ENCODE data around the gene MAD2L1BP.

MAD2L1BP gene

DNA sequence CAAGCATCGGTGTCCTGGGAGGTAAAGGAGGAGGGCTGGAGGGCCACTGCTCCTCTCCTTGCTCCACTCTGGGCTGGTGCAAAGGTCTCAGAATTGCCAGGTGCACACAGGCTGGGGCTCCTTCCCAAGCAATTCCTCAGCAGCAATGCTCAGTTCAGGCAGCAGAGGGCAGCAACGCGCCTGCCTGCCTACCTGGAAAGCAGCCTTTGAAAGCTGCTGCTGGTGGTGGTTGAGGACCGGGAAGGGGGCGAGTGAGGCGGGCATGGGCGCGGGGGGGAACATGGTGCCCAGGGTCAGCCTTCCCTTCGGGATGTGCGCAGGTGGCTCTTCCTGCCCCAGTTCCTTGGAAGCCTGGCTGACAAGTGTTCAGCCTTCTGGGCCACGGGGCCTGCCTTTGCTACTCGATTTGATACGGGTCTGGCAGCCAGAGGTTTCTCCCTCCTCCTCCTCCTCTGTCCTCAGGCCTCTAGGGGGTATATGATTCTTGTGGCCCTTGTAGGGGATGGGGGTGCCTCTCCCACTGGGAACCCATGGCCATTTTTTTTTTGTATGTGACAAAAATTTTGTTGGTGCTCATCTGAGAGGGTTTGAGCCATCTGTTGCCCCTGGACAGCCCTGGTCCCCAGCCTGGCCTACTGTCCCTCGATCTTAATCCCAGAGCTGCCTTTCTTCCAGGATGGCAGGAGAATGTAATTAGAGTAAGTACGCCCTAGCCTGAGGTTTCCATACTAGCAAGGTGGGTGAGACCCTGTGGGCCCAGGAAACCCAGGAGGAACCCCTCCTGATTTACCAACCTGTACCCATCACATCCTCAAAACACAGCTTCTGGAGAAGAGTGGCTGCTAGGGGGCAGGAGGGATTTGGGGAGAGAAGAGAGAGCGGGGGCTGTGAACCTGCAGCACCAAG, 31.9 kb downstream of the MAD2L1BP start:
- H3K27ac ChIP-seq (ENCODE audit: low read depth, low read length), result peak overlapping the region; percentile 36
- no peak overlapping the region for H3K9ac ChIP-seq (ENCODE audit: low read depth, low read length)
- no peaks in the 10 kb centered on the region for H3K27me3 ChIP-seq (ENCODE audit: control insufficient read depth, insufficient read depth, low read length)
- H3K4me3 ChIP-seq (ENCODE audit: low read depth, low read length), result peak overlapping the region; percentile 33; the same call in 1 of the 2 replicates
- peaks cover 27% of the 10 kb centered on the region for H3K4me1 ChIP-seq (ENCODE audit: control insufficient read depth, insufficient read depth, low read length)
- peaks cover 19% of the 10 kb centered on the region for H3K36me3 ChIP-seq (ENCODE audit: control insufficient read depth, insufficient read depth, low read length)
- no peaks in the 10 kb centered on the region for H3K9me3 ChIP-seq (ENCODE audit: control insufficient read depth, insufficient read depth, low read length)

DNA sequence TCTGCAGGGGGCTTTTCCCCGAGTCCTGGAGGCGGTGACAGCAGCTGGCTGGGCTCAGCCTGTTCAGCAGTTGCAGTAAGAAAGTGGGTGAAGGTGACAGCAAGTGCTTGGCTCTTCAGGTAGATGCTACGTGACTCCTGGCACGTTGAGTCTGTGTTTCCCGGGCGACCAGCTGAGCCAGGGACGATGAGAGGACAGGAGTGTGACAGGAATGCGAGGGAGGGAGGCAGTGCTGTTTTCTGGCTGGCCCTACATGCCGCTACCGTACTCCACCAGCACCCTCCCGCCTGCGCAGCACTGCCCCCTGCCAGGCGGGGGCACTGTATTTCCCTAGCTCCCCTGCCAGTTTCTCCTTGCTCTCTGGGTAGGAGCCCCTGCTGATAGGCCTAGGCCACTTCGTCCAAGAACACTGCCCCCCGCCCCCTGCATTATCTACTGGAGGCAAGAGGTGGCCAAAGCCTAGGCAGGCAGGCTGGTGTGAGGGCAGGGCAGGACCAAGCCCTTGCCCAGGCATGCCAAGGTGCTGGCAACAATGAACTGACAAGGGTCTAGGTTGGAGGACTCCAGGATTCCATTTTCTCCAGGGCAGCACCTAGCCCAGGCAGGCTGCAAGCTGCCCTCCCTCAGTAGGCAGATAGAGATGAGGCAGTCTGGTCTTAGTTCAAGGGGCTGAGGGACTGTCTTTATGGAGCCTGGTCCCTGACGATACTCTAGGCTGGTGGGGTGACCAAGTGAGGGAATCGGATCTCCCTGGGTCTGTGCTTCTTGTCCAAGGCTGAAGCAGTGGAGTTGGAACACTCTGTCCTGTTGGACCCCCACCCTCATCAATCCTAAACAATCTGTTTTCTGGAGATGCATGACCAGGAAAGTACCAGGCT, 32.8 kb downstream of the MAD2L1BP start:
- Histone ChIP-seq H3K36me3 (ENCODE audit: control insufficient read depth, insufficient read depth, low read length) (peaks cover 26% of the 10 kb centered on the region), H3K27me3 (ENCODE audit: control insufficient read depth, insufficient read depth, low read length) (no peaks in the 10 kb centered on the region), H3K4me3 (ENCODE audit: low read depth, low read length) (peak overlapping the region; percentile 24; the same call in 1 of the 2 replicates), H3K4me1 (ENCODE audit: control insufficient read depth, insufficient read depth, low read length) (peaks cover 27% of the 10 kb centered on the region), H3K27ac (ENCODE audit: low read depth, low read length) (peak overlapping the region; percentile 42), H3K9me3 (ENCODE audit: control insufficient read depth, insufficient read depth, low read length) (no peaks in the 10 kb centered on the region), H3K9ac (ENCODE audit: low read depth, low read length) (no peak overlapping the region)

DNA sequence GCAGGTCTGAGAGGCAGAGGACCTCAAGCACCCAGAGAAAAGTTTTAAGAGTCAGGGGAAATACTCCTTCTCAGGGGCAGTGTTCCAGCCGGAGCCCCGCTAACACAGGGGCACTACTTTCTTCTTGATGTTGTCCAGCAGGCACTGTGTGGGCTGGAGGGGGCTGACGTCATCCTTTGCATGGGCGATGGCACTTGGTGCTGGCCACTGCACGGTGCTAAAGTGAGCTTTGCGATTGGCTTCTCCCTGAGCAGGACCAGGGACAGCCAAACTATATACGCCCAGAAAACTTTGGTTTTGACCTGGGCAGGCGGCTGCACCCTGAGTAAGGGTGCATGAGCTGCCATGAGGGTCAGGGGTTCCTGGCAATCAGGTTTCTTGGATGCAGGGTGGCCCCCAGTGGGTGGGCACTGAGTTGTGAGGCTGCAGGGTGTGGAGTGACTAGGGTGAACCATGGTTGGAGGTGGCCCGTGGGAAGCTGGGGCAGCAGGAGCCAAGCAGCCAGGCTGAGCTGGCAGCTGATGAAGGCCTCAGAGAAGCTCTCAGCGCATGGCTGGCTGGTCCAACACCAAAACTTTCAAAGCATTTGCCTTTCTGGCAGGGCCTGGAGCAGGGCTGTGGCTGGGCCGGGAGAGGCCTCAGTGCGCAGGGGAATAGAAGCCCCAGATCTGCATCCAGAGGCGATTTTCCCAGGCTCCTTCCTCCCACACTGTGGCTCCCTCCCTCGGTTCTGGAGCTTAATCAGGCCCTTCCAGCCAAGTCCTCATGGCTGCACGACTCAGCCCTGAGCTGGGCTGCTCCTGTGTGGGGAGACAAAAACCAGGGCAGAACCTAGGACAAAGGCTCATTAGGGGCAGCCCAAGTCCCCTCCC, 33.6 kb downstream of the MAD2L1BP start:
- no peak overlapping the region for H3K9ac ChIP-seq (ENCODE audit: low read depth, low read length)
- peaks cover 27% of the 10 kb centered on the region for H3K4me1 ChIP-seq (ENCODE audit: control insufficient read depth, insufficient read depth, low read length)

DNA sequence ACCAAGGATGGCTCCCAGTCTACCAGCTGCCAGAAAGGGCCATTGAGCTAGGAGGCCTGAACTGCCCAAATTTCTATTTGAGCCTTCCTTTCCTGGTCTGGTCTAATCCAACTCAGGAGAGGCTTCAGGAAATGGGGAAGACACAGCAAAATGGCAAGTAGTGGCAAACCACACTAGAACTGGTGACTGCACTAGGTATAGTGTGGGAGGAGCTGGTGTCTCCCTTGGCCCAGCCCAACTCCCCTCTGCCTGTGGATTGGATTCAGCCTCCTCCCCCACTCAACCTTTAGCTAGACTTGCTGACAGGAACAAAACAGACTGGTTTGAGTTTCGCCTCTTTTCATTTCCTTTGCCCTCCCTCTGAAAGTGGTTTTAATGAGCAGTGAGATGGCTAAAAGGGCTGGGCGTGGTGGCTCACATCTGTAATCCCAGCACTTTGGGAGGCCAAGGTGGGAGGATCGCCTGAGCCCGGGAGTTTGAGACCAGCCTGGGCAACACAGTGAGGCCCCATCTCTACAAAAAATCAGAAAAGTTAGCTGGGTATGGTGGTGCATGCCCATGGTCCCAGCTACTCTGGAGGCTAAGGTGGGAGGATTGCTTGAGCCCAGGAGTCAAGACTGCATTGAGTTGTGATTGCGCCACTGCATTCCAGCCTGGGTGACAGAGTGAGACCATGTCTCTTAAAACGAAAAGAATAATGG, 34.4 kb downstream of the MAD2L1BP start:
- peaks cover 27% of the 10 kb centered on the region for H3K4me1 ChIP-seq (ENCODE audit: control insufficient read depth, insufficient read depth, low read length)

More for the DNA sequence above, 33.6 kb downstream of the MAD2L1BP start:
- H3K4me3 ChIP-seq (ENCODE audit: low read depth, low read length), result no peak overlapping the region
- H3K36me3 ChIP-seq (ENCODE audit: control insufficient read depth, insufficient read depth, low read length), result peaks cover 35% of the 10 kb centered on the region
- H3K9me3 ChIP-seq (ENCODE audit: control insufficient read depth, insufficient read depth, low read length), result no peaks in the 10 kb centered on the region
- H3K27ac ChIP-seq (ENCODE audit: low read depth, low read length), result peak overlapping the region; percentile 42
- H3K27me3 ChIP-seq (ENCODE audit: control insufficient read depth, insufficient read depth, low read length), result no peaks in the 10 kb centered on the region

DNA sequence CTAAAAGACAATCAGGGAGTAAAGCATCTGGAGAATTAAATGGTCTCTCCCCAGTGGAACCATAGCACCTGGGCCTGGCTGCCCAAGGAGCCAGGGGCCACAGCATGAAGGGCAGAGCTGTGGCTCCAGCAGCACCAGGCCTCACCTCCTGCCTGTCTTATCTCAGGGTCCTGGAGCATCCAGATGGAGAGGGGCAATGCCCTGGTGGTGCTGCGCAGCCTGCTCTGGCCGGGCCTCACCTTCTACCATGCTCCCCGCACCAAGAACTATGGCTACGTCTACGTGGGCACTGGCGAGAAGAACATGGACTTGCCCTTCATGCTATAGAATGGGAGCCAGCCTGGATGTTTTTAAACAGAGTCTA, 35.0 kb downstream of the MAD2L1BP start:
- Histone ChIP-seq H3K4me1 (ENCODE audit: control insufficient read depth, insufficient read depth, low read length) (peaks cover 27% of the 10 kb centered on the region), H3K27ac (ENCODE audit: low read depth, low read length) (no peak overlapping the region), H3K4me3 (ENCODE audit: low read depth, low read length) (no peak overlapping the region), H3K27me3 (ENCODE audit: control insufficient read depth, insufficient read depth, low read length) (no peaks in the 10 kb centered on the region), H3K9ac (ENCODE audit: low read depth, low read length) (no peak overlapping the region), H3K9me3 (ENCODE audit: control insufficient read depth, insufficient read depth, low read length) (no peaks in the 10 kb centered on the region), H3K36me3 (ENCODE audit: control insufficient read depth, insufficient read depth, low read length) (peaks cover 49% of the 10 kb centered on the region)

More for the DNA sequence above, 34.4 kb downstream of the MAD2L1BP start:
- no peak overlapping the region for H3K27ac ChIP-seq (ENCODE audit: low read depth, low read length)
- H3K9me3 ChIP-seq (ENCODE audit: control insufficient read depth, insufficient read depth, low read length), result no peaks in the 10 kb centered on the region
- H3K9ac ChIP-seq (ENCODE audit: low read depth, low read length), result no peak overlapping the region
- no peaks in the 10 kb centered on the region for H3K27me3 ChIP-seq (ENCODE audit: control insufficient read depth, insufficient read depth, low read length)
- H3K36me3 ChIP-seq (ENCODE audit: control insufficient read depth, insufficient read depth, low read length), result peaks cover 43% of the 10 kb centered on the region
- H3K4me3 ChIP-seq (ENCODE audit: low read depth, low read length), result no peak overlapping the region

DNA sequence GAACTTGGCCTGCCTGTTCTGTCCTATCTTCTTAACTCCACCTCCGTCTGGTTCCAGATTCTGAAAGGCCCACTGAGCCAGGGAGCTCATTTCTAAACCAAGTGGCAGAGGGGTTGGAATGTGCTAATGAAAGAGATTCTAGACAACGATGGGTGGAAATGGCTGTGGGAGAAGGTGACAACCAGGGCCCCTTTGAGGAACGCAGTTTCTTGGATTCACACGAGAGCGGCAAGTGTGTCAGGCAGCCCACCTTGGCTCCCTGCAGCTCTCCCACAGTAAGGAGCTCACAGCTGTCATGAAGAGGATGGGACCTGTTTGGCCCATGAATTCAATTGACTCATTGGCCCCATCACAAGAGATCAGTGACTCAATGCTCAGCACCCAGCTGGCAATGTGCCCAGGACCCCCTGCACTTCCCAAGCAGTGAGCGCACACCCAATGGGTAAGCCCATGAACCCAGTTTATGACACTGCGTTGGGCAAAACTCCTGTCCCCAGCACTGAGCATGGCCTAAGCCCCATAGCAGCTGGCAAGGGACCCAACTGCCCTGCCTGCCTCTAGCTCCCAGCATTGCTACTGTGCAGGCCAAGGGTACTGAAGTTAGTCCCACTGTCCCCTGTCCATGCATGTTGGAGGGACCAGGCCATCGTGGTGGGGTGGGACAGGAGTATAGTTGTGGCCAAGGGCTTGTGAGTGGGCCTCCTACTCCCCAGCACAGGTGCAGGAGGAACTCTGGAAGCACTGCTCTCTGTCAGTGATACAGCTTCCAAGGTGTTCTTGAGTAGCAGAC, 35.6 kb downstream of the MAD2L1BP start:
- H3K27ac ChIP-seq (ENCODE audit: low read depth, low read length), result no peak overlapping the region
- H3K36me3 ChIP-seq (ENCODE audit: control insufficient read depth, insufficient read depth, low read length), result peaks cover 53% of the 10 kb centered on the region
- H3K27me3 ChIP-seq (ENCODE audit: control insufficient read depth, insufficient read depth, low read length), result no peaks in the 10 kb centered on the region
- no peak overlapping the region for H3K9ac ChIP-seq (ENCODE audit: low read depth, low read length)
- no peak overlapping the region for H3K4me3 ChIP-seq (ENCODE audit: low read depth, low read length)
- H3K4me1 ChIP-seq (ENCODE audit: control insufficient read depth, insufficient read depth, low read length), result peaks cover 27% of the 10 kb centered on the region
- H3K9me3 ChIP-seq (ENCODE audit: control insufficient read depth, insufficient read depth, low read length), result no peaks in the 10 kb centered on the region

DNA sequence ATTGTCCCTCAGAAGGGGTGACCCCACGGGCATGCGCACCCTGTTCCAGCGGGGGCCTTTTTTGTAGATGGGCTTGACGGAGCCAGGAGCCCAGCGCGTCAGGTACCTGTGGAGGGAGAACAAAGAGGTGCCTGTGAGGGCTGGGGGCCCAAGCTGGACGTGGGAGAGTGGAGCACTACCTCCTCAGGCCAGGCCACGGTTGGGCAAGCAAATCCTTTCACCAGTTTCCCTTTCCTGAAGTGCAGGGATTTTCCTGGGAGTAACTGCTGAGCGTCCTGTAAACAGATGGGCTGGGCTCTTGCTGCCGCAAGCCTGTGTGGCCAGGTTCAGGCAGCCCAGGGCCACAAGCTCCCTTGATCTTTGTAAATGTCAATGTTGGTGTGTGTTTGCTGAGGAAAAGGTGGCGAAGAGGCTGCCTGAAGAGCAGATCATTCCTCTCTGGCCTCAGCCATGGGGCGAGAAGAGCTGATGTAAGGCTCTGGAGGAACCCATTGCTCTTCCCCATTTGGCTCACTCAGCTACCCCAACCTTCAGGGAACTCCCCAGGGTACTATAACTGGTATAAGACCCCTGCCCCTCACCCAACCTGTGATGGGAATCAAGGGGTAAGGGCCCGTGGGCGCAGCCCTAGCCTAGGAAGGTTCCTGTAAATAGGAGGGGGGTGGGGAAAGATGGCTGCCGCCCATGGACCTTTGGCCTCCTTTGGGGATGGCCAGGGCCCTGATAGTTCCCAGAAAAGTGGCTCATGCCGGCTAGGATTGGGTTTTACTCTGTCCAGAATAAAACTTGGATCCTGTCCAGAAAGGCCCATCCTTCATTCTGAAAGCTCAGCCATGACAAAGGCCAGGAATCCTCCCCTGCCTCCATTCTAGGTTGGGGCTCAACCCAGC, 36.4 kb downstream of the MAD2L1BP start:
- Histone ChIP-seq H3K27ac (ENCODE audit: low read depth, low read length) (no peak overlapping the region), H3K4me3 (ENCODE audit: low read depth, low read length) (no peak overlapping the region), H3K4me1 (ENCODE audit: control insufficient read depth, insufficient read depth, low read length) (peaks cover 27% of the 10 kb centered on the region), H3K27me3 (ENCODE audit: control insufficient read depth, insufficient read depth, low read length) (no peaks in the 10 kb centered on the region), H3K9ac (ENCODE audit: low read depth, low read length) (no peak overlapping the region), H3K36me3 (ENCODE audit: control insufficient read depth, insufficient read depth, low read length) (peaks cover 61% of the 10 kb centered on the region), H3K9me3 (ENCODE audit: control insufficient read depth, insufficient read depth, low read length) (no peaks in the 10 kb centered on the region)

DNA sequence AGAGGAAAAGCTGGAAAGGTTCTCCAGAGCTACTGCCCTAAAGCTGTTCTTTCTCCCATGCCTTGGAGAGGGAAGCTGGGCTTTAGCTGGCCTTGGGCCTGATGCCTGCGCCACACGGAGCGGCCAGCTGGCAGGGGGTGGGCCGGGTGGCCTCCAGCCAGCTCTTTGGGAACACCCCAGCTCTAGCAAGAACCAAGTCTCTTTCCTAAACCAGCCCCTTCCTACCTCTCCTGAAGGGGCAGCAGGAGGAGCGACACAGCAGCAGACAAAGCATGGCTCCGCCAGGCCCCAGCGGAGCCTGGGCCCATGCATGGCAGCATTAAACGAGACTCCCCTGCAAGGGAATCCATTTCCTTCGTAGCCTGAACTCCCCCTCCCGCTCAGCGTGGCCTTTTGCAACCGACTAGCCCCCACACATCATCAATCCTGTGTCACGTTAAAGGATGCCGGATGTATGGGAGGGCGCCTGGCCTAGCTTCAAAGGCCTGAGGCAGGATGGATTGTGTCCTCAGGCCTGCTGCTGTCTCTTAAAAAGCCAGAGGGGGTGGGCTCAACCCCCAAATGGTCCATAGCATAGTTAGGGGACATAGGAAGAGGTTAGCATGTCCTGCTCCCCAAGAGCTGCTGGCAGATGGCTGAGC, 37.9 kb downstream of the MAD2L1BP start:
- Histone ChIP-seq H3K4me1 (ENCODE audit: control insufficient read depth, insufficient read depth, low read length) (peaks cover 14% of the 10 kb centered on the region), H3K9me3 (ENCODE audit: control insufficient read depth, insufficient read depth, low read length) (no peaks in the 10 kb centered on the region), H3K36me3 (ENCODE audit: control insufficient read depth, insufficient read depth, low read length) (peaks cover 76% of the 10 kb centered on the region), H3K27ac (ENCODE audit: low read depth, low read length) (no peak overlapping the region), H3K9ac (ENCODE audit: low read depth, low read length) (no peak overlapping the region), H3K4me3 (ENCODE audit: low read depth, low read length) (no peak overlapping the region), H3K27me3 (ENCODE audit: control insufficient read depth, insufficient read depth, low read length) (no peaks in the 10 kb centered on the region)

DNA sequence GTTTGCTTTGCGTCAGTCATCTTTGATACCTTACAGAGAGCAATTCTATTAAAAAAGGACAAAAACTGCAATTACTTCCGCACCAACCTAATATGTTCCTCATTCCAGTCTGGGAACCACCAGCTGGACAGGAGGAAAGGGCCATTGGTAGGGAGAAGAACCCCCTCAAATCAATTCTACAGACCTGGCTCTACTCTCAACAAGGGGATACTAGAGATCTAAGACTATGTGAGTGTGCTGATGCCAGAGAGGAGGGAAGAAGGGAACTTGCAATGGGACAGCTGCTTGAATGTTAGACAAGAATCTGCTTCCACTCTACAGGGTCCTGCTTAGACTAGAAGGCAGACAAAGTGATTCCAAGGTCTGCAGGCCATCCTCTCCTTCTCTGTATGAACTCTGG, 38.7 kb downstream of the MAD2L1BP start:
- no peaks in the 10 kb centered on the region for H3K9me3 ChIP-seq (ENCODE audit: control insufficient read depth, insufficient read depth, low read length)
- H3K36me3 ChIP-seq (ENCODE audit: control insufficient read depth, insufficient read depth, low read length), result peaks cover 83% of the 10 kb centered on the region
- H3K27ac ChIP-seq (ENCODE audit: low read depth, low read length), result no peak overlapping the region
- no peak overlapping the region for H3K9ac ChIP-seq (ENCODE audit: low read depth, low read length)
- no peak overlapping the region for H3K4me3 ChIP-seq (ENCODE audit: low read depth, low read length)
- peaks cover 7% of the 10 kb centered on the region for H3K4me1 ChIP-seq (ENCODE audit: control insufficient read depth, insufficient read depth, low read length)
- H3K27me3 ChIP-seq (ENCODE audit: control insufficient read depth, insufficient read depth, low read length), result no peaks in the 10 kb centered on the region
